K562 (cell line): ENCODE results near the gene POLR1A.

Experiments used
- CEBPG ChIP-seq, 3 experiments: fragments of 200-800 bp in 1 of 3; sonication (Bioruptor generic) in 1 of 3; sonication (generic) in 1 of 3; formaldehyde crosslinking in 1 of 3; IDR thresholded peaks in 2 of 3; conservative IDR thresholded peaks in 1 of 3; 2 replicates each; pipeline versions ENCODE4 v1.6.1 to v1.8.0; 2016 to 2022; ENCODE audit warnings: missing compliant biosample characterization in 2 of 3, missing genetic modification characterization in 2 of 3, mild to moderate bottlenecking in 1 of 3, missing genetic modification reagents in 1 of 3
- KAT2B ChIP-seq: IDR thresholded peaks from one replicate; pipeline ENCODE4 v1.6.1; 2012; ENCODE audit warnings: low read depth, mild to moderate bottlenecking, control low read depth, inconsistent platforms, low read length, moderate library complexity

GRCh38 chr2:86140969-86141392 is 35.3 kb upstream of the POLR1A start:
- TF ChIP-seq CEBPG (CRISPR knock-in tag; IDR thresholded peaks at IDR 0.05) (no peak), CEBPG (tag; conservative IDR thresholded peaks at IDR 0.05 in 1 of 2, IDR thresholded peaks at IDR 0.05 in 1 of 2) (no peak), KAT2B (no peak)
